COLO668 (cell line): ENCODE measurements around the gene SECTM1.
A peak's percentile ranks its signal among the peaks of the same experiment; 100 is the strongest.

ENCODE experiments used
- DNase-seq: peaks from one replicate; lab custom pipeline; 2025; ENCODE audit not compliant: unreplicated experiment; lab: John Stamatoyannopoulos, UW

SECTM1 gene

GRCh38 chr17:82301916-82302567, 31.5 kb downstream of the SECTM1 start:
- DNase-seq = no peak

DNA sequence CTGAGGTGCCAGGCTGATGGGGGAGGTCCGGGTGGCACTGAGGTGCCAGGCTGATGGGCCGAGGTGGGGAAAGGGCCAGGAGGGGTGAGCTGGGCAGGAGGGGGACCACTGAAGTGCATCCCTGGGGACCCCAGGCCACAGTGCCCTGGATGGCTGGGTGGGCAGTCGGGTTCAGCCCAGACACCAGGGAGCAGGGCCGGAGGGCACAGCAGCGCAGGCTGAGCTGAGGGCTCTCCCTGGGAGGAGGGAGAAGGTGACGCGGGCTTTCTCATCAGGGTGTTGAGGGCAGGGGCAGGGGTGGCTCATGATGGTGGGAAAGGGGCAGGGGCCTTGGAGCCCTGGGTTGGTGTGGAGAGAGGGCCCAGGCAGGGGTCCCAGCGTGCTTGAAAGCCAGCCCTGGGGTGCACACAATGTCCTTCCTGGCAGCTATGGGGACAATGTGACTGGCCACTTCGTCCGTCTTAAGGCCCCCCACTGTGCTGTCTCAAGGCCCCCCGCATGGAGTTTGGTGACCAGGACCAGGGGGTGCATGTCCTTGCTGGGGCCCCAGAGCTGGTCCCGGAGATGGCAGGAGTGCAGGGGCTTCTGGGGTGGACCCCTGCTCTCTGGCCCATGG, 32.2 kb downstream of the SECTM1 start:
- no peak for DNase-seq

DNA sequence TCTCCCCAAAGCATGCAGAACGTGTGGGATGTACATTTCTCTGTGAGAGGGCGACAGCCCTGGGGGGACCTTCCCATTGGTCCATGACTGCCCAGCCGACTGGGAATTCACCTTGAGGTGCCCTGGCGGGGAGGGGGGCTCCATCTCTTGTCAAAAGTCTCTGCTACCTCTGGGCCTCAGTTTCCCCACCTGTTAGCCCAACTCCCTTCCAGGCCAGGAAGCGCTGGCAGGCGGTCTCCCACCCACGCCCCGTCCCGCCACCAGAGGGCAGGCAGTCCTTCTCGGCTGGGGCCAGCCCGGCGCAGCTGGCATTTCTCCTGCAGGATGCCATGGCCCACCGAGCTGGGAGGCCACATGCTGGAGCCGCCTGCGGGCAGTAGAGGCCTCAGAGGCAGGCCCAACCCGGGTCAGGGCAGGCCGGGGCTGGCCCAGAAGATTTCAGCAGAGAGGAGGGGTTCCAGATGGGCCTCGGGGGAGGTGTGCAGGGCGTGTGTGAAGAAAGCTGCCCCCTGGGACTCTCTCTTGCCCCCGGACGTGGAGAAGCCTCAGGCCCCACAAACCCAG, 32.8 kb downstream of the SECTM1 start:
- peak; percentile 76 for DNase-seq

DNA sequence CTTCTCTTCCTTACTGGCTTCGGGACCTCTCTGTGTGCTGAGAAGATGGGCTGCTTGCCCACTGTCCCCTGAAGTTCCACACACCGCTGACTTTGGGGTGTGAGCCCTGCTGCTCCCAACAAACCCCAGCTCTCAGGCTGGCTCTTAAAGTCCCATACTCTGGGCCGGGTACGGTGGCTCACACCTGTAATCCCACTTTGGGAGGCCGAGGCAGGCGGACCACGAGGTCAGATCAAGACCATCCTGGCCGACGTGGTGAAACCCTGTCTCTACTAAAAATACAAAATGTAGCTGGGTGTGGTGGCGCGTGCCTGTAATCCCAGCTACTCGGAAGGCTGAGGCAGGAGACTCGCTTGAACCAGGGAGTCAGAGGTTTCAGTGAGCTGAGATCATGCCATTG, 33.3 kb downstream of the SECTM1 start:
- DNase-seq = no peak

DNA sequence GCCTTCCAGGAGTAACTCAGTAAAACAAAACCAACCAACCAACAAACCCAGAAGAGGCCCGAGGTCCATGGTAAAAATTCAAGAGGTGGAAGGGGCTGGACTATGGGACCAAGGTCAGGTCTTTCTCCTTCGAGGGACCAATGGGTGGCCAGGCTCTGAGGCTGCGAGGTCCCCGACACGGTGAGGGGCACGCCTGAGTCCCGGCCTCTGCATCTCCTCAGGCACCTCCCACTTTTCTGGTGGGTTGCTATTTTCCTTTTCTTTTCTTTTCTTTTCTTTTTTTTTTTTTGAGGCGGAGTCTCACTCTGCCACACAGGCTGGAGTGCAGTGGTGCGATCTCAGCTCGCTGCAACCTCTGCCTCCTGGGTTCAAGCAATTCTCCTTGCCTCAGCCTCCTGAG, 34.1 kb downstream of the SECTM1 start:
- DNase-seq = no peak

- no peak for DNase-seq
Observed at GRCh38 chr17:82298538-82299421, 34.8 kb downstream of the SECTM1 start.

- peak; percentile 66 for DNase-seq
Observed at GRCh38 chr17:82297714-82298537, 35.6 kb downstream of the SECTM1 start.

- peak; percentile 68 for DNase-seq
Observed at GRCh38 chr17:82297280-82297713, 36.3 kb downstream of the SECTM1 start.

GRCh38 chr17:82296511-82297279, 36.9 kb downstream of the SECTM1 start:
- DNase-seq = peak; percentile 52

DNA sequence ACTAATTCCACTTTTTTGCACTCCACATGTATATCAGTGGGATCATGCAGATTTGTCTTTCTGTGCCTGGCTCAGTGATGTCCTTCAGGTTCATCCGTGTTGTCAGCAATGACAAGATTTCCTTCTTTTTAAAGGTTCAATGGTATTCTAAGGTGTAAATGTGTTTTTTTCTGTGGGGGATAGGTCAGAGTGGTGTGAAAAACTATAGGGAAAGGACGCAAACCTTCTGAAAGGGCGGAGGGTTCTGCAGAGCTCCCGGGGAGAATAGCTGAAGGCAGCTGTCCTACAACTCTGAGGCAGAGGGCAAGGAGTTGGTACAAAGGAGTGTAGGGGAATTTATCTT, 38.1 kb downstream of the SECTM1 start:
- no peak for DNase-seq

DNA sequence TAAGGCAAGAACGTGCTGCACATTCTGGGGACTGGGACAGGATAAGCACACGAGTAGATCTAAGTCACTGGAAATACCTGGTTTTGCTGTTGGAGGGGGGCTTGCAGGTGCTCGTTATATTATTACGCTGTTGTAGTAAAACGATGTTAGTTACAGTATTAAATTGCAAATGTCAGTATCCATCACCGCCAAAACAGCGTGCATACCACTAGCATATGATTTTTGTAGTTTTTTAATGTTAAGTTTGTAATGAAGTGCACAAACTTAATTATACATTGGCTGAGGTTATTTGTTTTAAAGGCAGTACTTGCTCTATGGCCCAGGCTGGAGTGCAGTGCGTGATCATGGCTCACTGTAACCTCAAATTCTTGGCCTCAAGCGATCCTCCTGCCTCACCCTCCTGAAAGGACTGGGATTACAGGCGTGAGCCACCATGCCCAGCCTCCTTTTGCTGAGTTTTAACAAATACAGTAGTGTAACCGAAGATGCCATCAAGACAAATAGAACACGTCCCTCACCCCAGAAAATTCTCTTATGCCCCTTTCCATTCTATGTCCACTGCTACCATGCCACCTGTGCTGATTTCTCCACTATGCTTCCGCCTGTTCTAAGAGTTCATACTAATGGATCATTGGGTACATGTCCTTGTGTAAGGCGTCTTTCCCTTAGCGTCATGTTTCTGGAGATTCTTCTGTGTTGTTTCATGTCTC, 39.3 kb downstream of the SECTM1 start:
- DNase-seq = no peak

DNA sequence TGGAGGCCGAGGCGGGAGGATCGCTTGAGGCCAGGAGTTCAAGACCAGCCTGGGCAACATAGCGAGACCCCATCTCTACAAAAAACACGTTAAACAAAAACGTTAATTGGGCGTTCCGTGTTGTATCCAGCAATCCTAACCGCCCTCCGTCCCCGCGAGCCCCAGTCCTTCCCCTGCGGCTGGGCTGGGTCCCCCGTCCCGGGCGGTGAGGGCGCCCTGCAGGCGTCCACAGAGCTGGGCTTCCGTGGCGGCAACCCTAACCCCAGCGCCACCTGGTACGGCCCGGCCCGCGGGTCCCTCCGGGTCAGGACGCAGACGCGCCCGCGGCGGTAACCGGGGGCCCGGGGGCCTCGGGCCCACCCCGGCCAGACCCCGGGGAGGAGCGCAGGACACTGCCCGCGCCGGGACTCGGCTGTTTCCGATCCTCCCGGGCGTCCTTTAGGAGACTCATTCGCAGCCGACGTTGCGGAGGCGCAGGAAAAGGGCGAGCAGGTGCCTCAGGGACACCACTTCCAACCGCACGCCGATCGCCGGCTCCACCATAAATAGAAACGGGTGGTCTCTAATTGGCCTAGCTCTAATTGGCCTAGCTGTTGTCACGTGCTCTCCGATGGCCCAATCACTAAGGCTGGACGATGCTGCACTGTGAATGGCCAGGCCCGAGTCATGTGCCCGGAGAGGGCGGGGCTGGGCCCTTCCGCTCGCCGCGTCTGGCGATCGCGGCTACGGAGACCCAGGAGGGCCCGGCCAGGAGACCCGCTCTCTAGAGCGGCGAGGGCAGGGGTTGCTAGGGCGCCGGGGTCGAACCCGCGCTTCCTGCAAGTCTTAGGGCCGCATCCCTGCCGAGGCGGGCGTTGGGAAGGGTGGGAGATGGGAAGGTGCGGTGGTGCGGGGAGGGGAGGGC, 41.1 kb downstream of the SECTM1 start:
- DNase-seq = peak; percentile 94

- no peak for DNase-seq
Observed at GRCh38 chr17:82291582-82292250, 41.9 kb downstream of the SECTM1 start.

- DNase-seq = peak; percentile 39
Observed at GRCh38 chr17:82287868-82288801, 45.4 kb downstream of the SECTM1 start.

DNA sequence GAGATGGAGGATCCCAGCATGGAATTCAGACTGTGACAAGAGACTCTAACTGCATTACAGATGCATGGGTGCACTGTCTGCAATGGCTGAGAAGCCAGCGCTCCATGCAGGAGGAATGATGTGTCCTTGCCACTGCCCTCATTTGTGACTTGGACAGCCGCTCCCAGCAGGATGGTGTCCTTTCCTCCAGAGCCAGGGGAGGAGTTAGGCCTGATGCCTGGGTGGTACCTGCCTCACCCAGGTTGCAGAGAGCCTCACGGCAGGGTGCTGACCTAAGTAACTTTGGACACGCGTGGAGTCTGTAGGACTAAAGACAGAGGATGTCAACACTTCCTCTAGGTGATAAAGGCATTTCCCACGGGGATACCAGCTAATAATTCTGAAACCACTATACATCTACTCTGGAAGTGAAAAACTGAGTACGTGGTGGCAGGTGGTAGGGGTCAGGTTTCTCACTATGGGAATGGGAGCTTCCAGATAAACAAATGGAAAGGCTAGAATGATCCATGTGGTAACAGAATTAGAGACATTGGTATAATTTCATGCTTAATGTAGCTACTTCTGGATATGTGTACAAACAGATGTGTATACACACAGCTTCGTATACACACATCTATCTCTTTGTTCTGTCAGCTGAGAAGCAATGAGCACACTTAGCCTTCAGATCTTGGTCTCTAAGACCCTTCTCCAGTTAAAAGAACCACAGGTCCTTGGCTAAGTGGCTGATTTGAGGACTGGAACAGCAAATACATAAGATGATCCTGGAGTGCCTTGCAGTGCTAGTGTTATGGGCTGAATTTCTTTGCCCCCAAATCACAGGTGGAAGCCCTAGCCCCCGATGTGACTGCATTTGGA, 46.3 kb downstream of the SECTM1 start:
- peak; percentile 9 for DNase-seq

DNA sequence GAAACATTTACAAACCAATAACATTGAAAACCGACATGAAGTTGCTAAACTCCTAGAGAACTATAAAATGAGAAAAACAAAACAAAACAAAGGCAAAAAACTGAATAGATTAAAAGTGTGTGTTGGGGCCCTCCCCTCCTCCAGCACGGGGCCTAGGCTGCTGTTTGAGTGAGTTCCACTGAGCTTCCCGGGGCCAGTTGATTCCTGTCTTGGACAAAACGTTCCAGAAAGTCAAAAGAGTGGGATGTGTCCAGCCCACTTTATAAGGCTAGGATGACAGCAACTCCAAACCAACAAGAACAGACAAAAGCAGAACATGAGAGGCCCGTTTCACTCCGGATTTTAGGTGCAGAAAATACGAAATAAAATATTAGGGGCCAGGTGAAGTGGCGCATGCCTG, 48.4 kb downstream of the SECTM1 start:
- no peak for DNase-seq
